K562 (cell line): ENCODE results near the gene MRPS31.

Experiments
- CGGBP1 ChIP-seq: fragments of 250-450 bp; sonication (Bioruptor Pico); IDR thresholded peaks from 2 replicates; pipeline ENCODE4 v1.9.0; 2021; ENCODE audit warnings: mild to moderate bottlenecking
- GTF2F1 ChIP-seq: IDR thresholded peaks from 2 replicates; pipeline ENCODE4 v1.6.1; 2011; ENCODE audit warnings: low read depth, low read length, improper control_type of control experiment
- ZNF589 ChIP-seq: fragments of 200-800 bp; sonication (Bioruptor generic); IDR thresholded peaks from 2 replicates; pipeline ENCODE4 v1.6.1; 2016; ENCODE audit warnings: low read depth, missing genetic modification characterization, missing compliant biosample characterization

GRCh38 chr13:40792284-40793051 lies 21.5 kb upstream of the MRPS31 start:
- TF ChIP-seq GTF2F1 (no peak), CGGBP1 (CRISPR knock-in tag) (no peak), ZNF589 (CRISPR knock-in tag) (no peak)
